Caco-2 (cell line): ENCODE data around the gene LDLRAD4. TPM values are rescaled to one million over a fixed set of nuclear protein-coding genes. Genes with fewer than 3 reads are reported as not detected.

Experiments
- BruUV-seq: library from RNA; stranded (reverse); fragments of 400-500 nt; replicated peaks from 2 replicates; lab custom pipeline; 2021; lab: Mats Ljungman, UMichigan
- CTCF ChIA-PET: fragments of 300-600 bp; sonication (Branson Sonifier 250); formaldehyde crosslinking; loops from one replicate; lab custom pipeline; 2022; ENCODE audit warnings: antibody characterized with exemption; lab: Charles Lee
- POLR2A ChIA-PET: fragments of 300-600 bp; sonication (Branson Sonifier 250); formaldehyde crosslinking; loops from one replicate; lab custom pipeline; 2022; ENCODE audit warnings: antibody characterized with exemption; lab: Charles Lee
- DNase-seq, 2 experiments: peaks; one replicate each; pipeline versions ENCODE4 v3.0.0 to v3.0.0-alpha.2; 2020 to 2022
- H3K27me3 ChIP-seq: replicated peaks from 2 replicates; pipeline ENCODE4 v1.6.0; 2011; ENCODE audit warnings: low read length; ENCODE audit not compliant: control insufficient read depth, insufficient read depth
- H3K36me3 ChIP-seq: 2 replicates; pipeline ENCODE4 v1.5.1; 2011; ENCODE audit warnings: low read length; ENCODE audit not compliant: control insufficient read depth, insufficient read depth
- H3K4me1 ChIP-seq: fragments of 250-450 bp; sonication (Bioruptor Pico); 2 replicates; pipeline ENCODE4 v1.5.1; 2020; ENCODE audit warnings: mild to moderate bottlenecking
- H3K4me3 ChIP-seq: 2 replicates; pipeline ENCODE4 v1.5.1; 2011; ENCODE audit warnings: low read depth, mild to moderate bottlenecking, control low read depth, low read length
- H3K9me3 ChIP-seq: fragments of 250-450 bp; sonication (Bioruptor Pico); 2 replicates; pipeline ENCODE4 v1.5.1; 2020; ENCODE audit warnings: mild to moderate bottlenecking, moderate library complexity
- H3K27ac Mint-ChIP-seq: one replicate; pipeline ENCODE4 v1.8.0; 2022; ENCODE audit warnings: mixed read lengths; ENCODE audit not compliant: unreplicated experiment
- H3K27me3 Mint-ChIP-seq: one replicate; pipeline ENCODE4 v1.8.0; 2022; ENCODE audit warnings: mixed read lengths; ENCODE audit not compliant: insufficient read depth, unreplicated experiment
- H3K36me3 Mint-ChIP-seq: one replicate; pipeline ENCODE4 v1.8.0; 2022; ENCODE audit warnings: mild to moderate bottlenecking, mixed read lengths; ENCODE audit not compliant: insufficient read depth, unreplicated experiment
- H3K4me1 Mint-ChIP-seq: one replicate; pipeline ENCODE4 v1.8.0; 2022; ENCODE audit warnings: low read depth, mixed read lengths; ENCODE audit not compliant: unreplicated experiment
- H3K4me3 Mint-ChIP-seq: one replicate; pipeline ENCODE4 v1.8.0; 2022; ENCODE audit warnings: mild to moderate bottlenecking, moderate library complexity, mixed read lengths; ENCODE audit not compliant: unreplicated experiment
- H3K9me3 Mint-ChIP-seq: one replicate; pipeline ENCODE4 v1.8.0; 2022; ENCODE audit warnings: mixed read lengths; ENCODE audit not compliant: unreplicated experiment
- CTCF ChIP-seq, 2 experiments: fragments of 200-600 bp in 1 of 2; IDR thresholded peaks; 1 replicate in 1 of 2; 2 replicates in 1 of 2; pipeline versions ENCODE4 v1.5.1 to v1.8.0; 2011 to 2022; ENCODE audit warnings: antibody characterized with exemption in 1 of 2, control low read depth in 1 of 2, inconsistent platforms in 1 of 2, low read depth in 1 of 2, low read length in 1 of 2, mild to moderate bottlenecking in 1 of 2, moderate library complexity in 1 of 2; ENCODE audit not compliant: insufficient read depth in 1 of 2, severe bottlenecking in 1 of 2, unreplicated experiment in 1 of 2
- intact Hi-C: fragments of 100-400 bp; cut with micrococcal nuclease; formaldehyde crosslinking; loops from one replicate; pipeline ENCODE4 v1.10.0; 2022; ENCODE audit not compliant: unreplicated experiment
- total RNA-seq: library from RNA; stranded (reverse); gene quantifications from 2 replicates; pipeline ENCODE4 v1.2.3, GENCODE V29; 2022

The LDLRAD4 gene
- total RNA-seq, 1 experiment from 2014 or later = 1.2 TPM

DNA sequence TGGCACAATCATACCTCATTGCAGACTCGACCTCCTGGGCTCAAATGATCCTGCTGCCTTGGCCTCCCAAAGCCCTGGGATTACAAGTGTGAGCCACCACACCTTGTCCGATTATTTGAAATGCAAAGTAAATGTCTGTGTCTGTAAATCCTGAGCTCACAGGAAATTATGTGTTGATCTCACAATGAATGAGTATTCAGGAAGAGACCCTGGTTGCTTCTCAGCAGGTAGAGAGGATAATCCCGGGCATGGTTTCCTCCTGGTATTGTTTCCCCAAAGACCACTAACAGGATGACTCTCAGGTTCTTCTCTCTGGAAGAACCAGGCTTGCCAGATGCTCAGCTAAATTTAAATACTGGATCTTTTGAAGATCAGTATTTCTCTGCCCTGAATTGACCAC is 147.6 kb downstream of the LDLRAD4 start:
- Histone ChIP-seq H3K36me3 (no peaks in the 10 kb centered on the region), H3K4me1 (no peaks in the 10 kb centered on the region), H3K27me3 (no peaks in the 10 kb centered on the region), H3K4me3 (no peak overlapping the region), H3K9me3 (no peaks in the 10 kb centered on the region)
- H3K4me1 Mint-ChIP-seq = no peaks in the 10 kb centered on the region
- H3K27me3 Mint-ChIP-seq = peaks cover 31% of the 10 kb centered on the region
- intact Hi-C loops = no loop called here
- DNase-seq = no peak
- no peak overlapping the region for H3K4me3 Mint-ChIP-seq
- no TSS peak for BruUV-seq
- H3K9me3 Mint-ChIP-seq = no peaks in the 10 kb centered on the region
- H3K36me3 Mint-ChIP-seq = no peaks in the 10 kb centered on the region
- TF ChIP-seq CTCF (IDR thresholded peaks at IDR 0.05; ENCODE audit: insufficient read depth in 1 of 2, low read depth in 1 of 2, low read length in 1 of 2, severe bottlenecking in 1 of 2, unreplicated experiment in 1 of 2) = no peak
- POLR2A ChIA-PET = no interaction called here
- no peak overlapping the region for H3K27ac Mint-ChIP-seq
- CTCF ChIA-PET = no interaction called here

GRCh38 chr18:13366541-13366940 is 148.0 kb downstream of the LDLRAD4 start:
- H3K4me3 ChIP-seq = no peak overlapping the region
- H3K36me3 Mint-ChIP-seq = no peaks in the 10 kb centered on the region
- no peak for DNase-seq
- intact Hi-C loops = no loop called here
- POLR2A ChIA-PET = no interaction called here
- H3K27ac Mint-ChIP-seq = no peak overlapping the region
- H3K4me1 Mint-ChIP-seq = no peaks in the 10 kb centered on the region
- peaks cover 29% of the 10 kb centered on the region for H3K27me3 Mint-ChIP-seq
- no TSS peak for BruUV-seq
- no peaks in the 10 kb centered on the region for H3K9me3 Mint-ChIP-seq
- CTCF ChIA-PET = no interaction called here
- no peak for TF ChIP-seq CTCF (IDR thresholded peaks at IDR 0.05; ENCODE audit: insufficient read depth in 1 of 2, low read depth in 1 of 2, low read length in 1 of 2, severe bottlenecking in 1 of 2, unreplicated experiment in 1 of 2)
- H3K27me3 ChIP-seq = no peaks in the 10 kb centered on the region
- H3K36me3 ChIP-seq = no peaks in the 10 kb centered on the region
- H3K4me1 ChIP-seq = no peaks in the 10 kb centered on the region
- no peak overlapping the region for H3K4me3 Mint-ChIP-seq
- no peaks in the 10 kb centered on the region for H3K9me3 ChIP-seq

DNA sequence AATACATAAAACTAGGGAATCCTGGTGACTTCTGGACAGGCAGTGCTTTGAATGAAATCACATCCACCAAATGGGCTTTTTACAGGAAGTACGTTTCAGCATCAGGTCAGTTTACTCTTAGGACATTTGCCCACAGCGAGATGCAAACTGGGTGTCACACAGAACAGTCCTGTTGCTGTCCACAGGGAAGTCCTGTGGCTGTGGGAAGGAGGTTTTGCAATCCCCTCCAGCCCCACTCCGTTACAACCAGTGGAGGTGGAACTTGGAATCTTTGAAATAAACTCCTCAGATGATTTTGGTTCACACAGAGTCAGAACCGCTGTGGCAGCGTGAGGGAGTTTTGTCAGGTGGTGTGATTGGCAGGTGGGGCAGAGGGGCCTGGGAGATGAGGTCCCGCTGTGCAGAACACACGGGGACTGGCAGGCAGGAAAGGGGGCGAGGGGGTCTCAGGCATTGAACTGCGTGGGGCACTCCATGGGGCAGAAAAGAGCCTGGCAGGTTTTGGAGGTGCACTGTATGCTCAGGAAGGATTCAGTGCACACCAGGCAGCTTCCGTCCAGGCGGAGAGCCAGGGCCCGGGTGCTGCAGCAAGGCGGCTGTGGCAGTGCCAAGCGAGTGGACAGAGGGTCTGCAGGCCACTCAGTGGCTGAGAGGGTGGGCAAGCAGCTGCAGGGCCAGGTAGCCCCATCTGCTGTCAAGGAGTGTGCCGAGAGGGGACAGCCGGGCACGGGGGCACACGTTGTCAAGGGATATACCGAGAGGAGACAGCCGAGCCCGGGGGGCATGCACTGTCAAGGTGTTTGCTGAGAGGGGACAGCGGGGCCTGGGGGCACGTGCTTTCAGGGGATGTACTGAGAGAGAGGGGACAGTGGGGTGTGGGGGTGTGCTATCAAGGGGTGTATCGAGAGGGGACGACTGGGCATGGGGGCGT is 148.7 kb downstream of the LDLRAD4 start:
- H3K9me3 ChIP-seq = no peaks in the 10 kb centered on the region
- H3K4me3 Mint-ChIP-seq = no peak overlapping the region
- no peaks in the 10 kb centered on the region for H3K27me3 ChIP-seq
- DNase-seq = no peak
- H3K27ac Mint-ChIP-seq = no peak overlapping the region
- intact Hi-C loops = no loop called here
- no peaks in the 10 kb centered on the region for H3K36me3 Mint-ChIP-seq
- H3K9me3 Mint-ChIP-seq = no peaks in the 10 kb centered on the region
- ChIA-PET CTCF (interaction anchor here (0.6 kb wide), 1 partner anchor 124 kb away, joined by 3 read pairs; no protein-coding TSS in a partner anchor), POLR2A (no interaction called here)
- H3K36me3 ChIP-seq = no peaks in the 10 kb centered on the region
- no peaks in the 10 kb centered on the region for H3K4me1 ChIP-seq
- no TSS peak for BruUV-seq
- no peak overlapping the region for H3K4me3 ChIP-seq
- peaks cover 26% of the 10 kb centered on the region for H3K27me3 Mint-ChIP-seq
- no peaks in the 10 kb centered on the region for H3K4me1 Mint-ChIP-seq
- no peak for TF ChIP-seq CTCF (IDR thresholded peaks at IDR 0.05; ENCODE audit: insufficient read depth in 1 of 2, low read depth in 1 of 2, low read length in 1 of 2, severe bottlenecking in 1 of 2, unreplicated experiment in 1 of 2)
